Activated naive CD8-positive, alpha-beta T cell treated with anti-CD3 and anti-CD28 coated beads, Interleukin-2, amount 50 U/mL, for 24 hours (primary cell): Measurements from ENCODE around the gene CASQ2.
"Not testable (repeated sequence)": the region's sequence is repeated elsewhere in the genome, so short reads cannot be mapped to it uniquely, and the experiment has no call there.

Experiments
- ATAC-seq: fragments of 150-1000 bp; cut with Tn5 transposase; one replicate; pipeline ENCODE4 v1.10.0; 2021
- DNase-seq: peaks from one replicate; pipeline ENCODE4 v3.0.0; 2021
- H3K27ac Mint-ChIP-seq: one replicate; pipeline ENCODE4 v1.8.0; 2021; ENCODE audit warnings: mild to moderate bottlenecking, mixed read lengths
- H3K27me3 Mint-ChIP-seq: one replicate; pipeline ENCODE4 v1.8.0; 2021; ENCODE audit warnings: mixed read lengths
- H3K36me3 Mint-ChIP-seq: one replicate; pipeline ENCODE4 v1.8.0; 2021; ENCODE audit warnings: low read depth, mixed read lengths
- H3K4me1 Mint-ChIP-seq: one replicate; pipeline ENCODE4 v1.8.0; 2021; ENCODE audit warnings: mixed read lengths
- H3K4me3 Mint-ChIP-seq: one replicate; pipeline ENCODE4 v1.8.0; 2021; ENCODE audit warnings: mild to moderate bottlenecking, moderate library complexity, mixed read lengths
- H3K9me3 Mint-ChIP-seq: one replicate; pipeline ENCODE4 v1.8.0; 2021; ENCODE audit warnings: mixed read lengths

CASQ2 gene

GRCh38 chr1:115793162-115793561 is 24.6 kb upstream of the CASQ2 start:
- no peaks in the 10 kb centered on the region for H3K36me3 Mint-ChIP-seq
- no peaks in the 10 kb centered on the region for H3K9me3 Mint-ChIP-seq
- H3K27me3 Mint-ChIP-seq = peaks cover 24% of the 10 kb centered on the region
- no peak for DNase-seq
- no peak overlapping the region for H3K27ac Mint-ChIP-seq
- ATAC-seq = no peak
- no peaks in the 10 kb centered on the region for H3K4me1 Mint-ChIP-seq
- H3K4me3 Mint-ChIP-seq = no peak overlapping the region

- H3K27ac Mint-ChIP-seq = no peak overlapping the region
- peaks cover 21% of the 10 kb centered on the region for H3K27me3 Mint-ChIP-seq
- no peaks in the 10 kb centered on the region for H3K4me1 Mint-ChIP-seq
- peaks cover 5% of the 10 kb centered on the region for H3K9me3 Mint-ChIP-seq
- no peaks in the 10 kb centered on the region for H3K36me3 Mint-ChIP-seq
- H3K4me3 Mint-ChIP-seq = no peak overlapping the region
- no peak for ATAC-seq
- no peak for DNase-seq
Observed at GRCh38 chr1:115791816-115792215, 23.3 kb upstream of the CASQ2 start.

GRCh38 chr1:115790846-115791245 is 22.3 kb upstream of the CASQ2 start:
- ATAC-seq = no peak
- no peaks in the 10 kb centered on the region for H3K4me1 Mint-ChIP-seq
- no peak overlapping the region for H3K27ac Mint-ChIP-seq
- DNase-seq = no peak
- peaks cover 8% of the 10 kb centered on the region for H3K9me3 Mint-ChIP-seq
- peaks cover 23% of the 10 kb centered on the region for H3K27me3 Mint-ChIP-seq
- no peak overlapping the region for H3K4me3 Mint-ChIP-seq
- H3K36me3 Mint-ChIP-seq = no peaks in the 10 kb centered on the region

GRCh38 chr1:115790356-115790755 is 21.8 kb upstream of the CASQ2 start:
- peaks cover 8% of the 10 kb centered on the region for H3K9me3 Mint-ChIP-seq
- no peak for DNase-seq
- H3K4me1 Mint-ChIP-seq = no peaks in the 10 kb centered on the region
- ATAC-seq = no peak
- no peak overlapping the region for H3K4me3 Mint-ChIP-seq
- no peaks in the 10 kb centered on the region for H3K36me3 Mint-ChIP-seq
- peaks cover 21% of the 10 kb centered on the region for H3K27me3 Mint-ChIP-seq
- H3K27ac Mint-ChIP-seq = no peak overlapping the region

- H3K4me3 Mint-ChIP-seq = no peak overlapping the region
- DNase-seq (no peak), ATAC-seq (no peak)
- H3K9me3 Mint-ChIP-seq = peaks cover 8% of the 10 kb centered on the region
- no peaks in the 10 kb centered on the region for H3K4me1 Mint-ChIP-seq
- H3K27ac Mint-ChIP-seq = no peak overlapping the region
- H3K36me3 Mint-ChIP-seq = no peaks in the 10 kb centered on the region
- H3K27me3 Mint-ChIP-seq = peaks cover 24% of the 10 kb centered on the region
Observed at GRCh38 chr1:115783311-115783710, 14.8 kb upstream of the CASQ2 start.

GRCh38 chr1:115782571-115783281 is 14.2 kb upstream of the CASQ2 start:
- no peaks in the 10 kb centered on the region for H3K36me3 Mint-ChIP-seq
- H3K4me1 Mint-ChIP-seq = no peaks in the 10 kb centered on the region
- DNase-seq (no peak), ATAC-seq (no peak)
- peaks cover 23% of the 10 kb centered on the region for H3K27me3 Mint-ChIP-seq
- no peak overlapping the region for H3K27ac Mint-ChIP-seq
- peaks cover 8% of the 10 kb centered on the region for H3K9me3 Mint-ChIP-seq
- H3K4me3 Mint-ChIP-seq = no peak overlapping the region

- peaks cover 26% of the 10 kb centered on the region for H3K27me3 Mint-ChIP-seq
- ATAC-seq (no peak), DNase-seq (no peak)
- H3K4me1 Mint-ChIP-seq = no peaks in the 10 kb centered on the region
- no peaks in the 10 kb centered on the region for H3K36me3 Mint-ChIP-seq
- H3K9me3 Mint-ChIP-seq = peaks cover 3% of the 10 kb centered on the region
- H3K27ac Mint-ChIP-seq = no peak overlapping the region
- H3K4me3 Mint-ChIP-seq = no peak overlapping the region
Observed at GRCh38 chr1:115781851-115782250, 13.3 kb upstream of the CASQ2 start.

- ATAC-seq (no peak), DNase-seq (no peak)
- no peaks in the 10 kb centered on the region for H3K9me3 Mint-ChIP-seq
- no peaks in the 10 kb centered on the region for H3K4me1 Mint-ChIP-seq
- no peaks in the 10 kb centered on the region for H3K36me3 Mint-ChIP-seq
- H3K27ac Mint-ChIP-seq = no peak overlapping the region
- peaks cover 27% of the 10 kb centered on the region for H3K27me3 Mint-ChIP-seq
- no peak overlapping the region for H3K4me3 Mint-ChIP-seq
Observed at GRCh38 chr1:115781343-115781742, 12.8 kb upstream of the CASQ2 start.

- DNase-seq, H3K36me3 Mint-ChIP-seq, H3K4me3 Mint-ChIP-seq, H3K27ac Mint-ChIP-seq, ATAC-seq, H3K9me3 Mint-ChIP-seq, H3K4me1 Mint-ChIP-seq: not testable (repeated sequence)
- peaks cover 30% of the 10 kb centered on the region for H3K27me3 Mint-ChIP-seq
Observed at GRCh38 chr1:115780655-115781054, 12.1 kb upstream of the CASQ2 start.

- not testable (repeated sequence) for H3K9me3 Mint-ChIP-seq, ATAC-seq, DNase-seq, H3K4me3 Mint-ChIP-seq, H3K27ac Mint-ChIP-seq, H3K4me1 Mint-ChIP-seq, H3K36me3 Mint-ChIP-seq
- H3K27me3 Mint-ChIP-seq = peaks cover 30% of the 10 kb centered on the region
Observed at GRCh38 chr1:115779075-115779474, 10.6 kb upstream of the CASQ2 start.

- peak; percentile 3 for DNase-seq
- Mint-ChIP-seq H3K27ac (no peak overlapping the region), H3K4me3 (no peak overlapping the region), H3K27me3 (peaks cover 17% of the 10 kb centered on the region), H3K4me1 (no peaks in the 10 kb centered on the region), H3K36me3 (no peaks in the 10 kb centered on the region), H3K9me3 (no peaks in the 10 kb centered on the region)
- ATAC-seq = peak; percentile 40
Observed at GRCh38 chr1:115771847-115772457, 3.4 kb upstream of the CASQ2 start.

- Mint-ChIP-seq H3K4me3 (no peak overlapping the region), H3K9me3 (no peaks in the 10 kb centered on the region), H3K4me1 (no peaks in the 10 kb centered on the region), H3K36me3 (no peaks in the 10 kb centered on the region), H3K27me3 (peaks cover 16% of the 10 kb centered on the region), H3K27ac (no peak overlapping the region)
- ATAC-seq (no peak), DNase-seq (no peak)
Observed at GRCh38 chr1:115771094-115771846, 2.8 kb upstream of the CASQ2 start.

- no peaks in the 10 kb centered on the region for H3K36me3 Mint-ChIP-seq
- H3K4me1 Mint-ChIP-seq = no peaks in the 10 kb centered on the region
- DNase-seq = no peak
- H3K27me3 Mint-ChIP-seq = peaks cover 8% of the 10 kb centered on the region
- no peak for ATAC-seq
- H3K27ac Mint-ChIP-seq = no peak overlapping the region
- no peaks in the 10 kb centered on the region for H3K9me3 Mint-ChIP-seq
- H3K4me3 Mint-ChIP-seq = no peak overlapping the region
Observed at GRCh38 chr1:115767403-115767802, 1.1 kb downstream of the CASQ2 start.

GRCh38 chr1:115765091-115765490 is 3.4 kb downstream of the CASQ2 start:
- Mint-ChIP-seq H3K36me3 (no peaks in the 10 kb centered on the region), H3K4me3 (no peak overlapping the region), H3K4me1 (no peaks in the 10 kb centered on the region), H3K27me3 (peaks cover 3% of the 10 kb centered on the region), H3K9me3 (no peaks in the 10 kb centered on the region), H3K27ac (no peak overlapping the region)
- DNase-seq (no peak), ATAC-seq (no peak)

GRCh38 chr1:115764541-115764940 is 4.0 kb downstream of the CASQ2 start:
- H3K4me1 Mint-ChIP-seq = no peaks in the 10 kb centered on the region
- peaks cover under 1% of the 10 kb centered on the region for H3K9me3 Mint-ChIP-seq
- ATAC-seq (no peak), DNase-seq (no peak)
- H3K27me3 Mint-ChIP-seq = peaks cover 2% of the 10 kb centered on the region
- no peak overlapping the region for H3K4me3 Mint-ChIP-seq
- H3K27ac Mint-ChIP-seq = no peak overlapping the region
- H3K36me3 Mint-ChIP-seq = no peaks in the 10 kb centered on the region
